Heart left ventricle (tissue), 16 donors: ENCODE results near the gene SYK. TPM values are rescaled to one million over a fixed set of nuclear protein-coding genes. Genes with fewer than 3 reads are reported as not detected.

Source experiments
- ATAC-seq, 4 donors: fragments of 200-7000 bp; cut with Tn5 transposase; one replicate each; pipeline ENCODE4 v1.9.1; 2020 to 2022; ENCODE audit warnings: moderate library complexity in 4 of 4, mild to moderate bottlenecking in 3 of 4, moderate number of reproducible peaks in 1 of 4
- DNase-seq, 5 donors: peaks; one replicate each; pipeline ENCODE4 v3.0.0-alpha.2; 2020
- H3K27ac ChIP-seq, 12 donors: fragments of 200-600 bp; sonication (generic) in 4 of 12; one replicate each; pipeline versions ENCODE4 v1.5.0 to v1.8.0; 2016 to 2022; ENCODE audit warnings: mild to moderate bottlenecking in 2 of 12
- H3K27me3 ChIP-seq, 9 donors: fragments of 200-600 bp; sonication (generic) in 2 of 9; one replicate each; pipeline versions ENCODE4 v1.5.1 to v1.8.0; 2016 to 2022; ENCODE audit warnings: mild to moderate bottlenecking in 3 of 9
- H3K36me3 ChIP-seq, 9 donors: fragments of 200-600 bp; sonication (generic) in 2 of 9; one replicate each; pipeline versions ENCODE4 v1.5.0 to v1.8.0; 2018 to 2022; ENCODE audit warnings: mild to moderate bottlenecking in 2 of 9
- H3K4me1 ChIP-seq, 12 donors: fragments of 200-600 bp; sonication (generic) in 4 of 12; one replicate each; pipeline versions ENCODE4 v1.5.0 to v1.8.0; 2016 to 2022; ENCODE audit warnings: mild to moderate bottlenecking in 3 of 12
- H3K4me3 ChIP-seq, 12 donors: fragments of 200-600 bp; sonication (generic) in 4 of 12; one replicate each; pipeline versions ENCODE4 v1.5.0 to v1.8.0; 2017 to 2022; ENCODE audit warnings: mild to moderate bottlenecking in 9 of 12, moderate library complexity in 4 of 12
- H3K9me3 ChIP-seq, 12 donors: fragments of 200-600 bp; sonication (generic) in 4 of 12; one replicate each; pipeline versions ENCODE4 v1.5.0 to v1.8.0; 2016 to 2022; ENCODE audit warnings: mild to moderate bottlenecking in 1 of 12
- CTCF ChIP-seq, 12 donors: fragments of 200-600 bp; sonication (generic) in 4 of 12; IDR thresholded peaks; one replicate each; pipeline versions ENCODE4 v1.5.0 to v1.8.0; 2018 to 2022; ENCODE audit warnings: antibody characterized with exemption in 12 of 12, mild to moderate bottlenecking in 5 of 12
- POLR2A ChIP-seq, 2 donors: fragments of 450-650 bp; IDR thresholded peaks; one replicate each; pipeline ENCODE4 v1.6.1; 2017; ENCODE audit warnings: antibody characterized with exemption in 2 of 2, mild to moderate bottlenecking in 2 of 2, moderate library complexity in 2 of 2
- WGBS, 4 donors: extraction: QIAGEN DNeasy Blood & Tissue Kit in 2 of 4; methylation state at CpG; one replicate each; pipeline versions ENCODE4 v1.1.5 to v1.1.7; 2013 to 2018; 5-methylcytosine and 5-hydroxymethylcytosine counted together
- intact Hi-C, 10 donors: fragments of 100-400 bp; cut with DNase I; formaldehyde crosslinking; loops; one replicate each; pipeline versions ENCODE4 v1.11.1 to v1.14.2; 2022
- polyA plus RNA-seq, 2 donors: library from polyadenylated mRNA; stranded (reverse); fragments of 200-250 nt; gene quantifications; one replicate each; pipeline ENCODE4 v1.2.3, GENCODE V29; 2013
- total RNA-seq, 9 donors: library from RNA; depleted of rRNA in 2 of 9; stranded (reverse); fragments of >200 nt in 2 of 9; fragmentation: NEBNext Ultra II Directional in 3 of 9; extraction: Animal tissue kit (Norgen Biotek cat#: 25700) in 3 of 9; gene quantifications; one replicate each; pipeline versions ENCODE4 v1.1.0 to v1.2.4, GENCODE V29; 2016 to 2023
- donor health status: ischemic (EF 13 %, LVEDD 7.1; RV severe dilation, severe dysfunction).
- donor health status: healthy with polysubstance abuse.
- donor health status: DM: no; HTN: yes; CAD: no.
- donor health status: DM: no; HTN: no; CAD: no.
- donor health status: ischemic (EF 25% LVEDD 6.9; RV normal size, moderate dysfunction).
- donor health status: ischemic (EF 25% LVEDD 5.7; RV mildly dilated, moderate dysfunction).
- donor health status: healthy.
- donor health status: DM: yes; HTN: yes; CAD: no.
- donor health status: ischemic (EF 35%, LVEDD 5.7; RV mildly dilated, moderate dysfunction).
- donor health status: nonischemic (EF 11% LVEDD 7.7; RV severe dilation, severe dysfunction).
- donor health status: DM: yes; HTN: yes; CAD: no.
- donor health status: PGD.
- donor health status: ischemic (EF 29% LVEDD 5.4; RV normal size, mild dysfunction).
- donor health status: nonischemic (EF 23%, LVEDD 6.1; RV moderate dilation, normal function).

Gene SYK
- total and polyA plus RNA-seq, 11 donors = 0.53 to 41.3 (median 2.4) TPM

GRCh38 chr9:90914196-90914595 is 112.6 kb downstream of the SYK start:
- Histone ChIP-seq H3K4me3 (no peak overlapping the region), H3K4me1 (no peaks in the 10 kb centered on the region), H3K36me3 (no peaks in the 10 kb centered on the region), H3K27ac (no peak overlapping the region), H3K27me3 (peaks cover 0 to 7% (median 0%) of the 10 kb centered on the region in 9 donors), H3K9me3 (no peaks in the 10 kb centered on the region)
- ATAC-seq = no peak
- intact Hi-C loops = loop anchor here in 8 of 10 donors (2.0 to 10.0 kb wide), 8 partner anchors 451 to 813 kb away; partner anchors contain the start of gene AUH (in 1 of the 8)
- no peak for DNase-seq
- TF ChIP-seq POLR2A (IDR thresholded peaks at IDR 0.05) (no peak), CTCF (IDR thresholded peaks at IDR 0.05) (no peak)
- 85 to 89% (median 88%) methylated on average over 6 to 14 of the region's 14 CpGs for whole genome bisulfite sequencing, 4 donors

GRCh38 chr9:90914868-90915483 is 113.4 kb downstream of the SYK start:
- Histone ChIP-seq H3K4me3 (no peak overlapping the region), H3K9me3 (no peaks in the 10 kb centered on the region), H3K36me3 (no peaks in the 10 kb centered on the region), H3K27me3 (peaks cover 0 to 7% (median 0%) of the 10 kb centered on the region in 9 donors), H3K27ac (no peak overlapping the region), H3K4me1 (peaks cover 0 to 4% (median 0%) of the 10 kb centered on the region in 12 donors)
- DNase-seq = peak; percentile 61 to 83 (median 72)
- 13 to 21% (median 14%) methylated on average over 7 of the region's 7 CpGs for WGBS, 4 donors
- TF ChIP-seq CTCF (IDR thresholded peaks at IDR 0.05) (peak; percentile 76 to 95 (median 88)), POLR2A (IDR thresholded peaks at IDR 0.05) (no peak)
- intact Hi-C loops = loop anchor here (1.0 to 10.0 kb wide), 15 partner anchors 117 to 812 kb away; partner anchors contain the start of genes AUH (in 1 of the 10) and NFIL3 (in 1 of the 10)
- ATAC-seq = peak; percentile 66 to 90 (median 85)

GRCh38 chr9:90915693-90916092 is 114.1 kb downstream of the SYK start:
- intact Hi-C loops = loop anchor here (1.0 to 10.0 kb wide), 15 partner anchors 117 to 812 kb away; partner anchors contain the start of genes AUH (in 1 of the 10) and NFIL3 (in 1 of the 10)
- ATAC-seq = no peak
- WGBS, 4 donors = 67 to 73% (median 68%) methylated on average over 6 of the region's 6 CpGs
- Histone ChIP-seq H3K4me3 (no peak overlapping the region), H3K9me3 (no peaks in the 10 kb centered on the region), H3K27me3 (peaks cover 0 to 7% (median 0%) of the 10 kb centered on the region in 9 donors), H3K36me3 (no peaks in the 10 kb centered on the region), H3K4me1 (peaks cover 0 to 7% (median 0%) of the 10 kb centered on the region in 12 donors), H3K27ac (no peak overlapping the region)
- no peak for TF ChIP-seq POLR2A (IDR thresholded peaks at IDR 0.05)
- TF ChIP-seq CTCF (IDR thresholded peaks at IDR 0.05) = peak in 1 of 12 donors; percentile 4
- DNase-seq = no peak

- peaks cover 0 to 7% (median 0%) of the 10 kb centered on the region in 9 donors for H3K27me3 ChIP-seq
- no peaks in the 10 kb centered on the region for H3K9me3 ChIP-seq
- DNase-seq (no peak), ATAC-seq (no peak)
- no peaks in the 10 kb centered on the region for H3K36me3 ChIP-seq
- no peak overlapping the region for H3K27ac ChIP-seq
- 84 to 91% (median 86%) methylated on average over 11 of the region's 11 CpGs for WGBS, 4 donors
- intact Hi-C loops = loop anchor here (5.0 to 10.0 kb wide), 11 partner anchors 116 to 811 kb away; partner anchors contain the start of genes AUH (in 1 of the 10) and NFIL3 (in 1 of the 10)
- H3K4me3 ChIP-seq = no peak overlapping the region
- TF ChIP-seq POLR2A (IDR thresholded peaks at IDR 0.05) (no peak), CTCF (IDR thresholded peaks at IDR 0.05) (no peak)
- H3K4me1 ChIP-seq = peaks cover 0 to 8% (median 0%) of the 10 kb centered on the region in 12 donors
These were observed 114.6 kb downstream of the SYK start for GRCh38 chr9:90916147-90916734.
